ENCODE results near the gene RORC. TPM values are rescaled to one million over a fixed set of nuclear protein-coding genes. Genes with fewer than 3 reads are reported as not detected.

Gene RORC
- polyA plus RNA-seq, 1 of the 3 experiments (the other 2 are of a cell fraction) = not detected

DNA sequence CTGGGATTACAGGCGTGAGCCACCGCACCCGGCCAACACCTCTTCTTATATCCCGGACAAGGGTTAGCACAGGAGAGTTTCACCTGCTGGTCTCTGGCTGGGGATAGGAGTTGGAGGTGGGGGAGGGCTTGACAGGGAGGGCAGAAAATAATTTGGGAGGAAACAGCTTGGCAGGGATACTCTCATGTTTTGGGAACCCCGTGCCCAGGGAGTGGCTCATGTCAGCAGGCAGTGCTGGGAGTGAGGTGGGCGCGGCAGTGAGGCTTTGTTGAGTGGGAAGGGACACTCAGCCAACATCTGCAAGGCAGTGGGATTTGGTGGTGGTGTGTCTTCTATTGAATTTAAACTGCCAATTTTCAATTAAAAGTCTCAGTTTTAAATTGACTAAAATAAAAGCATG is 23.1 kb upstream of the RORC start:
- H3K79me2 ChIP-seq (ENCODE audit: insufficient read depth) = no peaks in the 10 kb centered on the region
- CTCF ChIA-PET = no interaction called here
- no peak for DNase-seq
- no peaks in the 10 kb centered on the region for H3K9me2 ChIP-seq
- H3K27ac ChIP-seq (ENCODE audit: low read depth in 2 of 2, low read length in 1 of 2) = no peak overlapping the region
- H3K36me3 ChIP-seq (replicated peaks in 1 of 2; ENCODE audit: control insufficient read depth in 1 of 2, insufficient read depth in 2 of 2, low read length in 1 of 2) = no peaks in the 10 kb centered on the region
- H3K4me1 ChIP-seq (ENCODE audit: control insufficient read depth in 1 of 2, insufficient read depth in 2 of 2, low read depth in 1 of 2, low read length in 1 of 2) = peaks cover 0 to 22% of the 10 kb centered on the region in 2 experiments; a peak in 1 of 4 replicates
- H3K4me3 ChIP-seq (ENCODE audit: low read depth in 2 of 2, low read length in 1 of 2) = no peak overlapping the region
- TF ChIP-seq JUND (IDR thresholded peaks at IDR 0.05) (no peak), YY1 (IDR thresholded peaks at IDR 0.05; ENCODE audit: low read depth) (no peak), CHD2 (IDR thresholded peaks at IDR 0.05; ENCODE audit: low read length, partially characterized antibody) (no peak), TCF12 (IDR thresholded peaks at IDR 0.05) (no peak), EZH2phosphoT487 (IDR thresholded peaks at IDR 0.05; ENCODE audit: borderline replicate concordance, low read depth) (no peak), SMC3 (IDR thresholded peaks at IDR 0.05; ENCODE audit: low read depth, low read length) (no peak), FOXM1 (IDR thresholded peaks at IDR 0.05; ENCODE audit: low read depth) (no peak)
- TF ChIP-seq, protein P1, sequence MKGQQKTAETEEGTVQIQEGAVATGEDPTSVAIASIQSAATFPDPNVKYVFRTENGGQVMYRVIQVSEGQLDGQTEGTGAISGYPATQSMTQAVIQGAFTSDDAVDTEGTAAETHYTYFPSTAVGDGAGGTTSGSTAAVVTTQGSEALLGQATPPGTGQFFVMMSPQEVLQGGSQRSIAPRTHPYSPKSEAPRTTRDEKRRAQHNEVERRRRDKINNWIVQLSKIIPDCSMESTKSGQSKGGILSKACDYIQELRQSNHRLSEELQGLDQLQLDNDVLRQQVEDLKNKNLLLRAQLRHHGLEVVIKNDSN (IDR thresholded peaks at IDR 0.05; ENCODE audit: borderline replicate concordance, low read depth) = no peak
- H3K9ac ChIP-seq = no peak overlapping the region
- H3K27me3 ChIP-seq (ENCODE audit: insufficient read depth) = peaks cover 5% of the 10 kb centered on the region; the same call in 1 of the 2 replicates
- no peaks in the 10 kb centered on the region for H3F3A ChIP-seq (replicated peaks; ENCODE audit: insufficient read depth)
- H2AFZ ChIP-seq (ENCODE audit: low read depth) = no peak overlapping the region
- POLR2A ChIA-PET = no interaction called here
- WGBS (ENCODE audit: low lambda C conversion rate) = 86% methylated on average over 7 of the region's 7 CpGs
- H4K20me1 ChIP-seq (ENCODE audit: insufficient read depth) = no peaks in the 10 kb centered on the region
- H3K4me2 ChIP-seq = no peak overlapping the region
- no peaks in the 10 kb centered on the region for H3K9me3 ChIP-seq

DNA sequence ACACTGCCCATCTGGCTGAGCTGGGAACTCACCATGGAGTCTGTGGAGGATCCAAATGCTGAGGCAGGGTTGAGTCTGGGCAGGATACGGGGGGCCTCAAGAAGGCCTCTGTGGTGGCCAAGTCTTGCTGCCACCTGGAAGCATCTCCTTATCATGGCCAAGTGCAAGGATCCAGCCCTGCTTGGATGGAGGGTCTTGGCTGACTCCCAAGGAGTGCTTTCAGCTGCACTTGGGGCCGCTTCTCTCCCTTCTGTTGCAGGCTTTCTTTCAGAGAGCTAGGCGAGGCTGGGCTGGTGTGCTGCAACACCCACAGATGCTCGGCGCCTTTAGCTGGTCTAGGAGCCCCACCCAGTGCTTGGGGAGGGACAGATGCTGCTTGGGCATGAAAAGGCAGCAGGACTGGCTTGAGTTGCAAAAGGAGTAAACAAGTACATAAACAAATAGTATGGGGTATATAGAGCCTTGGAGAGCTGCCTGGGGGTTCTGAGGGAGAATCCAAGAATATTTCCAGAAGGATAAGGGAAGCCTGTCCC is 21.9 kb upstream of the RORC start, which contains the start of gene THEM5:
Gene THEM5 (minus strand): TSS at position 302 of the 533 bp plus-strand sequence. CDS start 147 bp downstream, at position 155.
- ChIA-PET POLR2A (no interaction called here), CTCF (interaction anchor here (0.9 to 1.2 kb wide), 2 partner anchors 17 to 148 kb away, joined by 3 to 5 read pairs; no protein-coding TSS in a partner anchor)
- 54% methylated on average over 2 of the region's 5 CpGs for WGBS (ENCODE audit: low lambda C conversion rate)
- H3K36me3 ChIP-seq (replicated peaks in 1 of 2; ENCODE audit: control insufficient read depth in 1 of 2, insufficient read depth in 2 of 2, low read length in 1 of 2) = no peaks in the 10 kb centered on the region
- H3K4me1 ChIP-seq (ENCODE audit: control insufficient read depth in 1 of 2, insufficient read depth in 2 of 2, low read depth in 1 of 2, low read length in 1 of 2) = peaks cover 0 to 31% of the 10 kb centered on the region in 2 experiments; a peak in 1 of 4 replicates
- no peak for DNase-seq
- TF ChIP-seq JUND (IDR thresholded peaks at IDR 0.05) = no peak
- TF ChIP-seq POLR2AphosphoS5 (IDR thresholded peaks at IDR 0.05; ENCODE audit: low read depth, low read length) = no peak
- TF ChIP-seq MEF2A (IDR thresholded peaks at IDR 0.05; ENCODE audit: borderline replicate concordance, low read depth) = no peak
- TF ChIP-seq TEAD4 (IDR thresholded peaks at IDR 0.05; ENCODE audit: borderline replicate concordance, insufficient read depth) = no peak
- TF ChIP-seq RXRA (IDR thresholded peaks at IDR 0.05; ENCODE audit: borderline replicate concordance, low read depth) = no peak
- TF ChIP-seq RFX5 (IDR thresholded peaks at IDR 0.05; ENCODE audit: low read length) = no peak
- TF ChIP-seq YY1 (IDR thresholded peaks at IDR 0.05; ENCODE audit: low read depth) = no peak
- TF ChIP-seq, protein P2, sequence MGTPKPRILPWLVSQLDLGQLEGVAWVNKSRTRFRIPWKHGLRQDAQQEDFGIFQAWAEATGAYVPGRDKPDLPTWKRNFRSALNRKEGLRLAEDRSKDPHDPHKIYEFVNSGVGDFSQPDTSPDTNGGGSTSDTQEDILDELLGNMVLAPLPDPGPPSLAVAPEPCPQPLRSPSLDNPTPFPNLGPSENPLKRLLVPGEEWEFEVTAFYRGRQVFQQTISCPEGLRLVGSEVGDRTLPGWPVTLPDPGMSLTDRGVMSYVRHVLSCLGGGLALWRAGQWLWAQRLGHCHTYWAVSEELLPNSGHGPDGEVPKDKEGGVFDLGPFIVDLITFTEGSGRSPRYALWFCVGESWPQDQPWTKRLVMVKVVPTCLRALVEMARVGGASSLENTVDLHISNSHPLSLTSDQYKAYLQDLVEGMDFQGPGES (IDR thresholded peaks at IDR 0.05; ENCODE audit: low read depth, low read length) = no peak
- TF ChIP-seq GATA2 (CRISPR knock-in tag; IDR thresholded peaks at IDR 0.05) = no peak
- no peak for TF ChIP-seq EZH2phosphoT487 (IDR thresholded peaks at IDR 0.05; ENCODE audit: borderline replicate concordance, low read depth)
- no peak for TF ChIP-seq FOXM1 (IDR thresholded peaks at IDR 0.05; ENCODE audit: low read depth)
- no peak for TF ChIP-seq CHD2 (IDR thresholded peaks at IDR 0.05; ENCODE audit: low read length, partially characterized antibody)
- TF ChIP-seq NRF1 (IDR thresholded peaks at IDR 0.05; ENCODE audit: low read depth, low read length) = no peak
- H3K9me3 ChIP-seq = no peaks in the 10 kb centered on the region
- no peaks in the 10 kb centered on the region for H3K9me2 ChIP-seq
- no peak within 1 kb of the TSS for H2AFZ ChIP-seq (ENCODE audit: low read depth)
- H3F3A ChIP-seq (replicated peaks; ENCODE audit: insufficient read depth) = no peaks in the 10 kb centered on the region
- H3K27me3 ChIP-seq (ENCODE audit: insufficient read depth) = peaks cover 5% of the 10 kb centered on the region; the same call in 1 of the 2 replicates
- no peak within 1 kb of the TSS for H3K4me2 ChIP-seq
- no peaks in the 10 kb centered on the region for H3K79me2 ChIP-seq (ENCODE audit: insufficient read depth)
- no peaks in the 10 kb centered on the region for H4K20me1 ChIP-seq (ENCODE audit: insufficient read depth)
- H3K9ac ChIP-seq = no peak within 1 kb of the TSS
- no peak within 1 kb of the TSS for H3K27ac ChIP-seq (ENCODE audit: low read depth in 2 of 2, low read length in 1 of 2)
- no peak within 1 kb of the TSS for H3K4me3 ChIP-seq (ENCODE audit: low read depth in 2 of 2, low read length in 1 of 2)

Data from SK-N-SH (cell line).